GM12892 (cell line): Measurements from ENCODE around the gene SLC15A3.

Experiments used
- POLR2A ChIP-seq: IDR thresholded peaks from 2 replicates; pipeline ENCODE4 v1.6.1; 2011; ENCODE audit warnings: low read depth, low read length, control low read depth
- POLR2AphosphoS5 ChIP-seq: IDR thresholded peaks from 2 replicates; pipeline ENCODE4 v1.6.1; 2011; ENCODE audit warnings: low read depth, low read length, control low read depth
- TAF1 ChIP-seq: IDR thresholded peaks from 2 replicates; pipeline ENCODE4 v1.6.1; 2011; ENCODE audit warnings: low read depth, mild to moderate bottlenecking, control low read depth, low read length, borderline replicate concordance

- TF ChIP-seq POLR2A, result no peak
- no peak for TF ChIP-seq POLR2AphosphoS5
- TF ChIP-seq TAF1, result no peak
These were observed 56.3 kb downstream of the SLC15A3 start for GRCh38 chr11:60895687-60896086.
